Measurements from ENCODE around the gene PLEKHM3. TPM values are rescaled to one million over a fixed set of nuclear protein-coding genes. Genes with fewer than 3 reads are reported as not detected.

The PLEKHM3 gene
- total and polyA plus RNA-seq, 4 experiments from 2014 or later: 2.9 to 16.1 (median 9.3) TPM

DNA sequence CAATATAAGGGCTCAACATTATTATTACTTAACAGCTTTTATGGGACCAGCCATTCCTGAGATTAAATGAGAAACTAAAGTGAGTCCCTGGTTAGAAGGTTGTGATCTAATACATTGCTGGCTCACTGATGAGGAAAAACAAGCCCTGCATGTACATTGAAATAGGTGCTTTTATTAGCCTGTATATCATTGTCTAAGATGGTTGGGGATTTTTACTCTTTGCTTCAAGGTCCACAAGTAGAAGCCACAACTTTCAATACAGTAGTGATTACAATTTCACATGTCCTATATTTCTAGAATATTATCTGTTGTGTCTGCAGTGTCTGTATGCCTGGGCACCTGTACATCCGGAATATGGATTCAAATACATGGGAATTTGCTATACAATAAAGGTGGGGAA is 151.5 kb downstream of the PLEKHM3 start:
- no peaks in the 10 kb centered on the region for H3K9me3 ChIP-seq (ENCODE audit: control insufficient read depth in 1 of 2, low read length in 2 of 2)
- Mint-ChIP-seq H3K27ac (no peak overlapping the region), H3K4me3 (no peak overlapping the region), H3K4me1 (peaks cover 0 to 1% (median under 1%) of the 10 kb centered on the region in 4 donors), H3K36me3 (peaks cover 0 to 3% of the 10 kb centered on the region in 2 donors), H3K27me3 (no peaks in the 10 kb centered on the region), H3K9me3 (peaks cover 0 to 2% (median 0%) of the 10 kb centered on the region in 8 donors)
- no peaks in the 10 kb centered on the region for H3K36me3 ChIP-seq (ENCODE audit: insufficient read depth, low read length)
- H3K4me1 ChIP-seq (ENCODE audit: insufficient read depth, low read length): no peaks in the 10 kb centered on the region
- H3K27me3 ChIP-seq (ENCODE audit: insufficient read depth, low read length): no peaks in the 10 kb centered on the region
- H3K27ac ChIP-seq (ENCODE audit: low read depth, low read length): no peak overlapping the region
- ChIA-PET CTCF (ENCODE audit: partially characterized antibody) (no interaction called here), POLR2A (ENCODE audit: partially characterized antibody) (no interaction called here)
- intact Hi-C loops (cut with micrococcal nuclease): no loop called here
- H3K4me3 ChIP-seq (ENCODE audit: low read length in 2 of 2): no peak overlapping the region
- DNase-seq: no peak

DNA sequence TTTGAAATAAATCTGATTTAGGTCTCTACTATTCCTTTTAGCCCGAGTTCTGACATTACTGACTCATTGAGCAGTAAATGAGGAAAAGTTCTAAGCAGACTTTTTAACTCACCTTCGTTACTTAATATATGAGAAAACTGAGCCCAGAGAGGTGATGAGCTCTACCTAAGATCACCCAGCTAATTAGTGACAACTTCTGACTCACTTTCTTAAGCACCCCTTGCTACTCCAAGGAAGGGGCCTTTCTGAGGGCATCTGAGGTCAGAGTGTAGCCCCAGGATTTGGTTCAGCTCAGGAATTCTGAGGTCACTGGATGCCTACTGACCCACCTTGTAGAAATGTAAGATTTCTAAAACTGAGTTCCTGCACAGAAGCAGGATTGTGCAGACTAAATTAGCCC is 153.4 kb downstream of the PLEKHM3 start:
- Histone ChIP-seq H3K36me3 (ENCODE audit: insufficient read depth, low read length) (no peaks in the 10 kb centered on the region), H3K9me3 (ENCODE audit: control insufficient read depth in 1 of 2, low read length in 2 of 2) (no peaks in the 10 kb centered on the region), H3K27me3 (ENCODE audit: insufficient read depth, low read length) (no peaks in the 10 kb centered on the region), H3K4me3 (ENCODE audit: low read length in 2 of 2) (no peak overlapping the region), H3K27ac (ENCODE audit: low read depth, low read length) (no peak overlapping the region), H3K4me1 (ENCODE audit: insufficient read depth, low read length) (no peaks in the 10 kb centered on the region)
- ChIA-PET CTCF (ENCODE audit: partially characterized antibody) (interaction anchor here (0.7 kb wide), 1 partner anchor 12 kb away, joined by 3 read pairs; no protein-coding TSS in a partner anchor), POLR2A (ENCODE audit: partially characterized antibody) (no interaction called here)
- peaks cover 0 to 10% of the 10 kb centered on the region in 2 donors for H3K36me3 Mint-ChIP-seq
- no peak overlapping the region for H3K4me3 Mint-ChIP-seq
- intact Hi-C loops (cut with micrococcal nuclease): no loop called here
- peaks cover 0 to 2% (median 0%) of the 10 kb centered on the region in 8 donors for H3K9me3 Mint-ChIP-seq
- no peaks in the 10 kb centered on the region for H3K27me3 Mint-ChIP-seq
- no peak overlapping the region for H3K27ac Mint-ChIP-seq
- H3K4me1 Mint-ChIP-seq: peaks cover 0 to 1% (median 0%) of the 10 kb centered on the region in 4 donors
- no peak for DNase-seq

DNA sequence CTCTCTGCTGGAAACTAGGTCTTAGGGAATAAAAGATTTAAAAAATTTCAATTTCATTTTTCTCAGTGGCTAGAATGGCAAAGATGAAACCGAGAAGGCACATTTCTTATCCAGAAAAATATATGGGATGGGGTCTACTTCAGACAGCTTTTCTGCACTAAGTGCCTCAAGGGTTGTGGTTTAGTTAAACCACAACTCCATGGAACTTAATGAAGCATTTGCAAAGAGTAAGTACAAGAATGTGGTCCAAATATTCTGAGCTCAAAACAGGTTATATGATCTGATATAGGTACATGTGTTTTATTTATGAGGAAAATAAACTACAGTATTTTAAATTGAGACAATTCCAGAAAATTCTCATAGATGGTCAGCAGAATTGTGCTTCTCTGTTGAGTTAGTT is 153.8 kb downstream of the PLEKHM3 start:
- peaks cover 0 to 1% (median 0%) of the 10 kb centered on the region in 4 donors for H3K4me1 Mint-ChIP-seq
- H3K27me3 Mint-ChIP-seq: no peaks in the 10 kb centered on the region
- Histone ChIP-seq H3K27ac (ENCODE audit: low read depth, low read length) (no peak overlapping the region), H3K4me1 (ENCODE audit: insufficient read depth, low read length) (no peaks in the 10 kb centered on the region), H3K36me3 (ENCODE audit: insufficient read depth, low read length) (no peaks in the 10 kb centered on the region), H3K4me3 (ENCODE audit: low read length in 2 of 2) (no peak overlapping the region), H3K27me3 (ENCODE audit: insufficient read depth, low read length) (no peaks in the 10 kb centered on the region), H3K9me3 (ENCODE audit: control insufficient read depth in 1 of 2, low read length in 2 of 2) (no peaks in the 10 kb centered on the region)
- intact Hi-C loops (cut with micrococcal nuclease): no loop called here
- no peak overlapping the region for H3K4me3 Mint-ChIP-seq
- peaks cover 0 to 2% (median 0%) of the 10 kb centered on the region in 8 donors for H3K9me3 Mint-ChIP-seq
- no peak overlapping the region for H3K27ac Mint-ChIP-seq
- CTCF ChIA-PET (ENCODE audit: partially characterized antibody): interaction anchor here (0.7 to 0.9 kb wide), 2 partner anchors 10 to 11 kb away, joined by 3 read pairs; no protein-coding TSS in a partner anchor
- POLR2A ChIA-PET (ENCODE audit: partially characterized antibody): no interaction called here
- no peak for DNase-seq
- H3K36me3 Mint-ChIP-seq: peaks cover 0 to 13% of the 10 kb centered on the region in 2 donors

DNA sequence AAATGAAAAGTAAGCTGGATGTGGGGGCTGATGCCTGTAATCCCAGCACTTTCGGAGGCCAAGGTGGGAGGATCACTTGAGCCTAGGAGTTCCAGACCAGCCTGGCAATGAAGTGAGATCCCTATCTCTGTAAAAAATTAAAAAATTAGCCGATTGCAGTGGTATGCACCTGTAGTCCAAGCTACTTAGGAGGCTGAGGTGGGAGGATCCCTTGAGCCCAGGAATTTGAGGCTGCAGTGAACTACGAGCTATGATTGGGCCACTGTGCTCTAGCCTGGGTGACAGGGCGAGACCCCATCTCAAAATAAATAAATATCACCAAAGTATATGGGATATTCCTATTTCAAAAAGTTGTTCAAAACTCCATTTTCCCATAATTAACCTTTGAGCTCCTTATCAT is 154.5 kb downstream of the PLEKHM3 start:
- CTCF ChIA-PET (ENCODE audit: partially characterized antibody): interaction anchor here (0.9 kb wide), 1 partner anchor 9 kb away, joined by 3 read pairs; no protein-coding TSS in a partner anchor
- no peaks in the 10 kb centered on the region for H3K27me3 Mint-ChIP-seq
- POLR2A ChIA-PET (ENCODE audit: partially characterized antibody): no interaction called here
- H3K27me3 ChIP-seq (ENCODE audit: insufficient read depth, low read length): no peaks in the 10 kb centered on the region
- H3K9me3 Mint-ChIP-seq: peaks cover 0 to 2% (median 0%) of the 10 kb centered on the region in 8 donors
- intact Hi-C loops (cut with micrococcal nuclease): no loop called here
- no peak for DNase-seq
- peaks cover 0 to 14% of the 10 kb centered on the region in 2 donors for H3K36me3 Mint-ChIP-seq
- peaks cover 0 to 1% (median 0%) of the 10 kb centered on the region in 4 donors for H3K4me1 Mint-ChIP-seq
- H3K27ac Mint-ChIP-seq: no peak overlapping the region
- no peak overlapping the region for H3K4me3 ChIP-seq (ENCODE audit: low read length in 2 of 2)
- no peaks in the 10 kb centered on the region for H3K36me3 ChIP-seq (ENCODE audit: insufficient read depth, low read length)
- H3K9me3 ChIP-seq (ENCODE audit: control insufficient read depth in 1 of 2, low read length in 2 of 2): no peaks in the 10 kb centered on the region
- H3K4me1 ChIP-seq (ENCODE audit: insufficient read depth, low read length): no peaks in the 10 kb centered on the region
- H3K27ac ChIP-seq (ENCODE audit: low read depth, low read length): no peak overlapping the region
- H3K4me3 Mint-ChIP-seq: no peak overlapping the region

DNA sequence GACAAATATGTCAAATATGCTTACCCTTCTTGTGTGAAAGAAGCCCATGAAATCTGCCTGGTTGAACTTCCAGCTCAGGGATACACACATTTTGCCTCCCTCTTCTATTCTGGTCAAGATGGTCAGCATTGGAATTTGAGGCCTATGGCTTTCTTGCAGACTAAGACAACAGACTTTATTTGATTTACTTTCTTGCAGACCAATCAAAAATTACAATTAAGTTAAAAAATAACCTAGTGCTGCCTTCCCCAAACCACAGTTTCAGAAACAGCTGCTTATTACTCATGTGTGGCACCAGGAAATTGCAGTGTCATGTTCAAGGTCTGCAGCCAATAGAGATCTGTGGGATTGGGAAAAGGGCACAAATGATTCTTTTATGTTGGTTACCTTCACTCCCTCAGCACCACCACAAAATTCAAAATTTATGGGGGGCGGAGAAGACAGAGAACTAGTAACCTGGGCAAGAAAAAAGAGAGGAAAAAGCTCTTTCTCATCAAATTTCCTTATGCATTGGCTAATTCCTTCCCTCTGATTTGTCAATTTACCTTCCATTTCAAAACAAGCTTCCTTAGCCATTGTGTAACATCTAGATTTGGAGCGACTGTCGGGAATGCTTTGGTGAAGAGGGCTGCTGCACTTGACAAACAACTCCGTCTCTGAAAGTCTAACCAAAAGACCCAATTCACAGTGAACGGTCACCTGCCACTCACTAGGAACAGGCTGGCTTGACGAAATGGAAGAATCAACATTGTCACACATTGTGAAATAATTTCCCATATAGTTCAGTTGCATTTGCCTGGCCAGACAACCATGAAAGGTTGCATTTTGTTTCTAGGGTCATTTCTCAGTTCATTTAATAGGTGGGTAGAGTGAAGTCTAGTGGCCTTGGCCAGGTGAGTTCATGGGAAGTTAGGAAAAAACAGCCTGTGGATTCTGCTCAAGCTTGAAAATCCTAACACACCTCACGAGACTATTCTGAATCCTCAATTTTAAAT is 155.2 kb downstream of the PLEKHM3 start:
- Histone ChIP-seq H3K36me3 (ENCODE audit: insufficient read depth, low read length) (no peaks in the 10 kb centered on the region), H3K9me3 (ENCODE audit: control insufficient read depth in 1 of 2, low read length in 2 of 2) (no peaks in the 10 kb centered on the region), H3K27ac (ENCODE audit: low read depth, low read length) (no peak overlapping the region), H3K4me3 (ENCODE audit: low read length in 2 of 2) (no peak overlapping the region), H3K4me1 (ENCODE audit: insufficient read depth, low read length) (no peaks in the 10 kb centered on the region), H3K27me3 (ENCODE audit: insufficient read depth, low read length) (no peaks in the 10 kb centered on the region)
- POLR2A ChIA-PET (ENCODE audit: partially characterized antibody): no interaction called here
- H3K36me3 Mint-ChIP-seq: peaks cover 0 to 14% of the 10 kb centered on the region in 2 donors
- H3K27me3 Mint-ChIP-seq: no peaks in the 10 kb centered on the region
- intact Hi-C loops (cut with micrococcal nuclease): no loop called here
- no peak overlapping the region for H3K4me3 Mint-ChIP-seq
- no peak for DNase-seq
- H3K9me3 Mint-ChIP-seq: peaks cover 0 to 2% (median 0%) of the 10 kb centered on the region in 8 donors
- H3K4me1 Mint-ChIP-seq: peaks cover 0 to 1% (median 0%) of the 10 kb centered on the region in 4 donors
- H3K27ac Mint-ChIP-seq: no peak overlapping the region
- CTCF ChIA-PET (ENCODE audit: partially characterized antibody): no interaction called here

DNA sequence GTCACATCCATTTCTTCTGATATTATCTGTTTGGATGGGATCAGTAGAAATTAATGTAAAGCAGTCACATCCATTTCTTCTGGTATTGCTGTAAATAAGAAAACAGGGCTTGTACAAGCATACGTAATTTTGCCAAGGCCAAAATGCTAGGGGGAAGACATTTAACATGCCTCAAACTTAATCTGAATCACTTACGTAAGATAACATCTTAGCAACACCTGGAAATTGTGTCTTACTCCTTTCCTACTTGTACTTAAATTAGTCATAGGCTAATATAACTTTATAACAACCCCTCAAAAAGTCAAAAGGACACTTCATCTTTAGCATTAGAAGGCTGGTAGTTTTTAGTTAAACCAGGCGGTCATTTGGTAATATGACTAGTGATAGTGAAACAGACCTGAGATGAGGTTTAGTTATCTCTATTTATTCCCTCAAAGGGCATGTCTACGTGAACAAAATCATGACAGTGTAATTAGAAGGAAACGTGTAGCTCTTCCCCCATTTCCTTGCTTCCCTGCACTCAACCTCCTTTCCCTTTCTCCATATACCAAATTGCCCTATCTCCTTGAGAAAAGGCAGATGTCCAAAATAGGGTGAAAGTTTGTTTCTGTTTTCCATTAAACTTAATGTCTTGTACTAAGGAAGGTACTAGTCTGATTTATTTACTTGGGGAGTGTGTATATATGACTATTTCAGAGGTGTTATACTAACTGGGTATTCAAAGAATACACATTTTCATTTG is 156.3 kb downstream of the PLEKHM3 start:
- no peak overlapping the region for H3K27ac ChIP-seq (ENCODE audit: low read depth, low read length)
- no peak for DNase-seq
- POLR2A ChIA-PET (ENCODE audit: partially characterized antibody): no interaction called here
- peaks cover 0 to 14% of the 10 kb centered on the region in 2 donors for H3K36me3 Mint-ChIP-seq
- peaks cover 0 to 2% (median 0%) of the 10 kb centered on the region in 8 donors for H3K9me3 Mint-ChIP-seq
- no peak overlapping the region for H3K4me3 ChIP-seq (ENCODE audit: low read length in 2 of 2)
- H3K9me3 ChIP-seq (ENCODE audit: control insufficient read depth in 1 of 2, low read length in 2 of 2): no peaks in the 10 kb centered on the region
- no peaks in the 10 kb centered on the region for H3K36me3 ChIP-seq (ENCODE audit: insufficient read depth, low read length)
- no peaks in the 10 kb centered on the region for H3K27me3 ChIP-seq (ENCODE audit: insufficient read depth, low read length)
- H3K27me3 Mint-ChIP-seq: no peaks in the 10 kb centered on the region
- intact Hi-C loops (cut with micrococcal nuclease): no loop called here
- no peak overlapping the region for H3K4me3 Mint-ChIP-seq
- CTCF ChIA-PET (ENCODE audit: partially characterized antibody): no interaction called here
- H3K4me1 Mint-ChIP-seq: peaks cover 0 to 1% (median 0%) of the 10 kb centered on the region in 4 donors
- H3K4me1 ChIP-seq (ENCODE audit: insufficient read depth, low read length): no peaks in the 10 kb centered on the region
- no peak overlapping the region for H3K27ac Mint-ChIP-seq

DNA sequence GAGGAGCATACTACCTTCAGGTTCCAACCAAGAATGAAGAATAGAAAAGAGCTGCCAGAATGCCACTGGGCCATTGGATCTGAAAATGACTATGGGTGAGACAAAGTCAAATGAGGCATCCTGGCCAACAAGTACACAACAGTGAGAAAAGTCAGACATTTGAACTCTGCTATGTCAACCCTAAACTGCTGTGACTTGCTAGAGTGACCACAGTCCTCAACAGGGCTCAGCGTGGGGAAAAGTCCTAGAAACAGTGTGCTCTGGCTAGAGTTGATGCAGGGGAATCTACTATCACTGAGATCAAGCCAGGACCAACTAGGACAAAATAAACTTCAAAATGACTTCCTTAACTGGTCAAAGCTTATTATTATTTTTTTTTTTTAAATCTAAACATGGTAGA is 157.4 kb downstream of the PLEKHM3 start:
- no peak overlapping the region for H3K27ac Mint-ChIP-seq
- H3K27me3 ChIP-seq (ENCODE audit: insufficient read depth, low read length): no peaks in the 10 kb centered on the region
- POLR2A ChIA-PET (ENCODE audit: partially characterized antibody): no interaction called here

More for the DNA sequence above, 157.4 kb downstream of the PLEKHM3 start:
- no peak overlapping the region for H3K4me3 ChIP-seq (ENCODE audit: low read length in 2 of 2)
- Mint-ChIP-seq H3K4me3 (no peak overlapping the region), H3K4me1 (peaks cover 0 to 1% (median 0%) of the 10 kb centered on the region in 4 donors), H3K9me3 (no peaks in the 10 kb centered on the region), H3K36me3 (peaks cover 0 to 14% of the 10 kb centered on the region in 2 donors), H3K27me3 (no peaks in the 10 kb centered on the region)
- intact Hi-C loops (cut with micrococcal nuclease): no loop called here
- H3K4me1 ChIP-seq (ENCODE audit: insufficient read depth, low read length): no peaks in the 10 kb centered on the region
- no peaks in the 10 kb centered on the region for H3K9me3 ChIP-seq (ENCODE audit: control insufficient read depth in 1 of 2, low read length in 2 of 2)
- no peaks in the 10 kb centered on the region for H3K36me3 ChIP-seq (ENCODE audit: insufficient read depth, low read length)
- H3K27ac ChIP-seq (ENCODE audit: low read depth, low read length): no peak overlapping the region
- no peak for DNase-seq
- CTCF ChIA-PET (ENCODE audit: partially characterized antibody): no interaction called here

All from CD4-positive, alpha-beta memory T cell (primary cell).